Caco-2 (cell line): ENCODE data around the gene SGMS1. TPM values are rescaled to one million over a fixed set of nuclear protein-coding genes. Genes with fewer than 3 reads are reported as not detected.

Experiments
- BruUV-seq: library from RNA; stranded (reverse); fragments of 400-500 nt; replicated peaks from 2 replicates; lab custom pipeline; 2021; lab: Mats Ljungman, UMichigan
- CTCF ChIA-PET: fragments of 300-600 bp; sonication (Branson Sonifier 250); formaldehyde crosslinking; loops from one replicate; lab custom pipeline; 2022; ENCODE audit warnings: antibody characterized with exemption; lab: Charles Lee
- POLR2A ChIA-PET: fragments of 300-600 bp; sonication (Branson Sonifier 250); formaldehyde crosslinking; loops from one replicate; lab custom pipeline; 2022; ENCODE audit warnings: antibody characterized with exemption; lab: Charles Lee
- DNase-seq, 2 experiments: peaks; one replicate each; pipeline versions ENCODE4 v3.0.0 to v3.0.0-alpha.2; 2020 to 2022
- H3K27me3 ChIP-seq: replicated peaks from 2 replicates; pipeline ENCODE4 v1.6.0; 2011; ENCODE audit warnings: low read length; ENCODE audit not compliant: control insufficient read depth, insufficient read depth
- H3K36me3 ChIP-seq: 2 replicates; pipeline ENCODE4 v1.5.1; 2011; ENCODE audit warnings: low read length; ENCODE audit not compliant: control insufficient read depth, insufficient read depth
- H3K4me1 ChIP-seq: fragments of 250-450 bp; sonication (Bioruptor Pico); 2 replicates; pipeline ENCODE4 v1.5.1; 2020; ENCODE audit warnings: mild to moderate bottlenecking
- H3K4me3 ChIP-seq: 2 replicates; pipeline ENCODE4 v1.5.1; 2011; ENCODE audit warnings: low read depth, mild to moderate bottlenecking, control low read depth, low read length
- H3K9me3 ChIP-seq: fragments of 250-450 bp; sonication (Bioruptor Pico); 2 replicates; pipeline ENCODE4 v1.5.1; 2020; ENCODE audit warnings: mild to moderate bottlenecking, moderate library complexity
- H3K27ac Mint-ChIP-seq: one replicate; pipeline ENCODE4 v1.8.0; 2022; ENCODE audit warnings: mixed read lengths; ENCODE audit not compliant: unreplicated experiment
- H3K27me3 Mint-ChIP-seq: one replicate; pipeline ENCODE4 v1.8.0; 2022; ENCODE audit warnings: mixed read lengths; ENCODE audit not compliant: insufficient read depth, unreplicated experiment
- H3K36me3 Mint-ChIP-seq: one replicate; pipeline ENCODE4 v1.8.0; 2022; ENCODE audit warnings: mild to moderate bottlenecking, mixed read lengths; ENCODE audit not compliant: insufficient read depth, unreplicated experiment
- H3K4me1 Mint-ChIP-seq: one replicate; pipeline ENCODE4 v1.8.0; 2022; ENCODE audit warnings: low read depth, mixed read lengths; ENCODE audit not compliant: unreplicated experiment
- H3K4me3 Mint-ChIP-seq: one replicate; pipeline ENCODE4 v1.8.0; 2022; ENCODE audit warnings: mild to moderate bottlenecking, moderate library complexity, mixed read lengths; ENCODE audit not compliant: unreplicated experiment
- H3K9me3 Mint-ChIP-seq: one replicate; pipeline ENCODE4 v1.8.0; 2022; ENCODE audit warnings: mixed read lengths; ENCODE audit not compliant: unreplicated experiment
- CTCF ChIP-seq, 2 experiments: fragments of 200-600 bp in 1 of 2; IDR thresholded peaks; 1 replicate in 1 of 2; 2 replicates in 1 of 2; pipeline versions ENCODE4 v1.5.1 to v1.8.0; 2011 to 2022; ENCODE audit warnings: antibody characterized with exemption in 1 of 2, control low read depth in 1 of 2, inconsistent platforms in 1 of 2, low read depth in 1 of 2, low read length in 1 of 2, mild to moderate bottlenecking in 1 of 2, moderate library complexity in 1 of 2; ENCODE audit not compliant: insufficient read depth in 1 of 2, severe bottlenecking in 1 of 2, unreplicated experiment in 1 of 2
- intact Hi-C: fragments of 100-400 bp; cut with micrococcal nuclease; formaldehyde crosslinking; loops from one replicate; pipeline ENCODE4 v1.10.0; 2022; ENCODE audit not compliant: unreplicated experiment
- total RNA-seq: library from RNA; stranded (reverse); gene quantifications from 2 replicates; pipeline ENCODE4 v1.2.3, GENCODE V29; 2022

SGMS1 gene
- total RNA-seq, 1 experiment from 2014 or later: 30.5 TPM

- no peaks in the 10 kb centered on the region for H3K9me3 ChIP-seq
- no peak for DNase-seq
- H3K4me3 Mint-ChIP-seq: no peak overlapping the region
- POLR2A ChIA-PET: interaction anchor here (0.9 kb wide), 1 partner anchor 28 kb away, joined by 4 read pairs; the partner anchor contains the start of gene SGMS1
- no peak overlapping the region for H3K4me3 ChIP-seq
- H3K4me1 Mint-ChIP-seq: no peaks in the 10 kb centered on the region
- H3K27me3 ChIP-seq: no peaks in the 10 kb centered on the region
- no peaks in the 10 kb centered on the region for H3K36me3 ChIP-seq
- intact Hi-C loops: no loop called here
- TF ChIP-seq CTCF (IDR thresholded peaks at IDR 0.05; ENCODE audit: insufficient read depth in 1 of 2, low read depth in 1 of 2, low read length in 1 of 2, severe bottlenecking in 1 of 2, unreplicated experiment in 1 of 2): no peak
- CTCF ChIA-PET: interaction anchor here (0.7 to 1.3 kb wide), 5 partner anchors 8 to 363 kb away, joined by 3 to 8 read pairs (median 4); no protein-coding TSS in a partner anchor
- H3K27ac Mint-ChIP-seq: no peak overlapping the region
- BruUV-seq: no TSS peak
- H3K27me3 Mint-ChIP-seq: no peaks in the 10 kb centered on the region
- peaks cover 26% of the 10 kb centered on the region; the same call in 1 of the 2 replicates for H3K4me1 ChIP-seq
- no peaks in the 10 kb centered on the region for H3K9me3 Mint-ChIP-seq
- no peaks in the 10 kb centered on the region for H3K36me3 Mint-ChIP-seq
Observed at GRCh38 chr10:50651808-50652207, 28.1 kb upstream of the SGMS1 start.

- Mint-ChIP-seq H3K9me3 (no peaks in the 10 kb centered on the region), H3K4me1 (no peaks in the 10 kb centered on the region), H3K27ac (no peak overlapping the region), H3K27me3 (peaks cover 3% of the 10 kb centered on the region), H3K4me3 (no peak overlapping the region), H3K36me3 (peaks cover 4% of the 10 kb centered on the region)
- no peaks in the 10 kb centered on the region for H3K27me3 ChIP-seq
- TF ChIP-seq CTCF (IDR thresholded peaks at IDR 0.05; ENCODE audit: insufficient read depth in 1 of 2, low read depth in 1 of 2, low read length in 1 of 2, severe bottlenecking in 1 of 2, unreplicated experiment in 1 of 2): no peak
- H3K9me3 ChIP-seq: no peaks in the 10 kb centered on the region
- no peak for DNase-seq
- CTCF ChIA-PET: no interaction called here
- no peaks in the 10 kb centered on the region for H3K36me3 ChIP-seq
- H3K4me3 ChIP-seq: no peak overlapping the region
- H3K4me1 ChIP-seq: peaks cover 26% of the 10 kb centered on the region; the same call in 1 of the 2 replicates
- intact Hi-C loops: no loop called here
- POLR2A ChIA-PET: no interaction called here
- BruUV-seq: no TSS peak
Observed at GRCh38 chr10:50650481-50650880, 26.7 kb upstream of the SGMS1 start.

- ChIA-PET CTCF (no interaction called here), POLR2A (no interaction called here)
- Histone ChIP-seq H3K4me3 (no peak overlapping the region), H3K4me1 (peaks cover 24% of the 10 kb centered on the region; the same call in 1 of the 2 replicates), H3K27me3 (no peaks in the 10 kb centered on the region), H3K9me3 (no peaks in the 10 kb centered on the region), H3K36me3 (no peaks in the 10 kb centered on the region)
- TF ChIP-seq CTCF (IDR thresholded peaks at IDR 0.05; ENCODE audit: insufficient read depth in 1 of 2, low read depth in 1 of 2, low read length in 1 of 2, severe bottlenecking in 1 of 2, unreplicated experiment in 1 of 2): no peak
- H3K9me3 Mint-ChIP-seq: no peaks in the 10 kb centered on the region
- no peaks in the 10 kb centered on the region for H3K4me1 Mint-ChIP-seq
- H3K27me3 Mint-ChIP-seq: peaks cover 3% of the 10 kb centered on the region
- DNase-seq: no peak
- intact Hi-C loops: no loop called here
- H3K36me3 Mint-ChIP-seq: peaks cover 4% of the 10 kb centered on the region
- H3K27ac Mint-ChIP-seq: no peak overlapping the region
- no TSS peak for BruUV-seq
- H3K4me3 Mint-ChIP-seq: no peak overlapping the region
Observed at GRCh38 chr10:50648935-50649227, 25.1 kb upstream of the SGMS1 start.
